Measurements from ENCODE around the gene DVL2.

Gene DVL2

GRCh38 chr17:7238420-7239090 lies 4.2 kb upstream of the DVL2 start:
- DNase-seq (ENCODE audit: low read depth in 4 of 4, low spot score in 1 of 4) = no peak

GRCh38 chr17:7237761-7238419 lies 3.6 kb upstream of the DVL2 start:
- DNase-seq (ENCODE audit: low read depth in 4 of 4, low spot score in 1 of 4) = peak; percentile 69 to 87 (median 82)

- no peak for DNase-seq (ENCODE audit: low read depth in 4 of 4, low spot score in 1 of 4)
These were observed 3.0 kb upstream of the DVL2 start for GRCh38 chr17:7237266-7237760.

- DNase-seq (ENCODE audit: low read depth in 4 of 4, low spot score in 1 of 4) = no peak
These were observed 2.5 kb upstream of the DVL2 start for GRCh38 chr17:7236808-7237207.

- no peak for DNase-seq (ENCODE audit: low read depth in 4 of 4, low spot score in 1 of 4)
These were observed 1.7 kb upstream of the DVL2 start for GRCh38 chr17:7235693-7236665.

- no peak for DNase-seq (ENCODE audit: low read depth in 4 of 4, low spot score in 1 of 4)
These were observed 625 bp downstream of the DVL2 start for GRCh38 chr17:7233701-7234082.

- no peak for DNase-seq (ENCODE audit: low read depth in 4 of 4, low spot score in 1 of 4)
These were observed 2.2 kb downstream of the DVL2 start for GRCh38 chr17:7232114-7232513.

- DNase-seq (ENCODE audit: low read depth in 4 of 4, low spot score in 1 of 4) = no peak
These were observed 4.8 kb downstream of the DVL2 start for GRCh38 chr17:7229504-7229903.

- no peak for DNase-seq (ENCODE audit: low read depth in 4 of 4, low spot score in 1 of 4)
These were observed 5.4 kb downstream of the DVL2 start for GRCh38 chr17:7228920-7229319.

- DNase-seq (ENCODE audit: low read depth in 4 of 4, low spot score in 1 of 4) = no peak
These were observed 7.3 kb downstream of the DVL2 start for GRCh38 chr17:7226721-7227710.

- DNase-seq (ENCODE audit: low read depth in 4 of 4, low spot score in 1 of 4) = no peak
These were observed 8.5 kb downstream of the DVL2 start for GRCh38 chr17:7225711-7226331.

- DNase-seq (ENCODE audit: low read depth in 4 of 4, low spot score in 1 of 4) = no peak
These were observed 9.6 kb downstream of the DVL2 start for GRCh38 chr17:7224661-7225111.

GRCh38 chr17:7224110-7224509 lies 10.2 kb downstream of the DVL2 start:
- no peak for DNase-seq (ENCODE audit: low read depth in 4 of 4, low spot score in 1 of 4)

- DNase-seq (ENCODE audit: low read depth in 4 of 4, low spot score in 1 of 4) = no peak
These were observed 10.9 kb downstream of the DVL2 start for GRCh38 chr17:7223375-7223774.

- no peak for DNase-seq (ENCODE audit: low read depth in 4 of 4, low spot score in 1 of 4)
These were observed 11.4 kb downstream of the DVL2 start for GRCh38 chr17:7222972-7223292.

GRCh38 chr17:7222093-7222971 lies 12.0 kb downstream of the DVL2 start:
- DNase-seq (ENCODE audit: low read depth in 4 of 4, low spot score in 1 of 4) = no peak

GRCh38 chr17:7221278-7222092 lies 12.8 kb downstream of the DVL2 start:
- DNase-seq (ENCODE audit: low read depth in 4 of 4, low spot score in 1 of 4) = no peak

GRCh38 chr17:7220593-7221277 lies 13.6 kb downstream of the DVL2 start:
- peak in 1 of 4 experiments; percentile 44 for DNase-seq (ENCODE audit: low read depth in 4 of 4, low spot score in 1 of 4)

All from stimulated activated CD4-positive, alpha-beta T cell treated with anti-CD3 and anti-CD28 coated beads, Interleukin-1b, Interleukin-23, amount 100 ng/mL, for 24 hours (primary cell).